ENCODE measurements around the gene B3GLCT.

B3GLCT gene

DNA sequence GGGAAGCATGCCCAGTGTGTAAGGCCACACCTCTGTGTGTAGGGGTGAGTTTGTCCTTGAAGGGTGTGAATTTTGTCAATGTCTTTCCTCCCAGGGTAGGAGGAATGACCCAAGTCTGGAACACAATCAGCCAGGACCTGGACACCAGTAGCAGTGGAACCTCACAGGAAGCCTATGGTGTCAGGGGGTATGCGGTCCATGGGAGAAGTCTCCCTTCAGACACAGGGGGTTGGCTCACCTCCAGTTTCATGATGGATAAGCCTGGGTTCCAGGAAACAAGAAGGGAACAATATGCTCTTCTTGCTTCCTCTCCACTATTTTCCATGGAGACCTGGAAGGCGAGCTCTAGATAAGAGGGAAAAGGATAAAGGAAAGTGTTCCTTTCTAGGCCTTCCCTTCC lies 23.9 kb downstream of the B3GLCT start:
- no peak for DNase-seq (ENCODE audit: low read depth, low spot score)

DNA sequence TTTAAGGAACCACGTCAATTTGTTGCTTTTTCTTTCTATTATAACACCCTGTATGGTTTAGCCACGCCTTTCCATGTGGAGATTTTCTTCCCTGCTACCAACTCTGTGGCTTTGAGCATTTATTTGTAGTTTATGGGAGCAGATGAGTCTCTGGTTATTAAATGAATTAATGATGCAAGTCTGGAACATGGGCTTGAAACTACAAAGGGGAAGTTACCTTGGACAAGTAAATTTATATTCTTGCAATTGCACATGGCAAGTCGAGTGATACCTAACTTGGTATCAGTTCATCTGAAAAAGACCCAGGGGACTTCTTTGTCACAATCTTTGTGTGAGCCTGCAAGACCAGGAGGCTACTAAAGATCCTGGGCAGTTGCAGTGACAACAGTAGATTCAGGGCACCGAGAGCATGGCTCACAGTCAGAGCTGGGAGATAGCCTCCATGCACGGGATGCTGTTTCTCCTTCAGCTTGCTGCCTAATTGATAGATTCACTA lies 24.4 kb downstream of the B3GLCT start:
- DNase-seq (ENCODE audit: low read depth, low spot score), result no peak

DNA sequence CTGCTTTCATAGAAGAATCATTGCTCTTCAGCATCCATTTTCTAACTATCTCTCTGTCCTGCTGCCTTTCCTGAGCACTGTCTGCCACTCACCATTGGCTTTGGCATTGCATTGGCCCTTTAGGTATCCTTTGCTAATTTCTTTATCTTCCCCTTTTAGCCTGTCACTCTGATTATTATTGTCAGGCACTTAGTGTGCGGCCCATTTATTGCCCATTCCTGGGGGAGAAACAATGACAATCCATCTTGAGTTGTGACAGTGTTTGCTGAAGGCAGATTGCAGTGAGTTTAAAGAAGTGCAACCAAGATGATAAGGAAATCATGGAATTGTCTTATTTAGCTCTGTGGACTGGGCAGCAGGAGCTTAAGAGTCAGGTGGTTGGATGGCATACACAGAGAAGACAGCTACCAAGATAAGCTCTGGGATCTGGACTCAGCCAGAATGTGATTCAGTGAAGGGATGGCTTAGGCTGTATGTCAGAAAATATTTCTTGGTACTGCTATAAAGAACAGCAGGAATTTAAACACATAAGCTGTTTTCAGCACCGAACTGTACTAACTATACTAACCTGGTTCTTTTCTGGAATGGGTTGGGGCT lies 25.3 kb downstream of the B3GLCT start:
- no peak for DNase-seq (ENCODE audit: low read depth, low spot score)

DNA sequence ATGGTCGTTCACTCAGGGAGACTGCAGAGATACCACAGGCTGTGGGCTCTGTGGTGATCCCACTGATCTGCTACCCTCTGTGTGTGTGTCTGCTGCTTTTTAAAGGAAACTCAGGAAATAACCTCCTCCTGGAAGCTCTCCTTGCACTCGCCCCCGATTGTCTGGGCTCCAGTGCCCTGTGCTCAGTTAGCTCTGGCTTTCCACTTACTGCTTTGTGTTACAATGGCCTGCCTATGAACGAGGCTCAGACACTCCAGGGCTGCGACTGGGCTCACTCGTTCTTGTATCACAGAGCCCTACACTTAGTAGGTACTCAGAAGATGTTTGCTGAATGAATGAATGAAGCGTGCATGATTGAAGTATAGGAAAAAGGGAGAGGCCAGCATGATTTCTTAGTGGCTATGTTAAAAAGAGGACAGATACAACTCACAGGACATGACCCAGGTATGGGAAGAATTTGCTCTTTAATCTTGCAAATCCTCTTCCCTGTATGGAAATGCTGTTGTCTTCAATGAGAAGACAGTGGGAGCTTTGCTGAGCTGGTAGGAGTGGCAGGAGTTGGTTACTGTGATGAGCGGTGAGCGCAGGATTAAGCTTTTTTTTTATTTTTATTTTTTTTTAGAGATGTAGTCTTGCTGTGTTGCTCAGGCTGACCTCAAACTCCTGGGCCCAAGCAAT lies 26.4 kb downstream of the B3GLCT start:
- DNase-seq (ENCODE audit: low read depth, low spot score), result no peak

DNA sequence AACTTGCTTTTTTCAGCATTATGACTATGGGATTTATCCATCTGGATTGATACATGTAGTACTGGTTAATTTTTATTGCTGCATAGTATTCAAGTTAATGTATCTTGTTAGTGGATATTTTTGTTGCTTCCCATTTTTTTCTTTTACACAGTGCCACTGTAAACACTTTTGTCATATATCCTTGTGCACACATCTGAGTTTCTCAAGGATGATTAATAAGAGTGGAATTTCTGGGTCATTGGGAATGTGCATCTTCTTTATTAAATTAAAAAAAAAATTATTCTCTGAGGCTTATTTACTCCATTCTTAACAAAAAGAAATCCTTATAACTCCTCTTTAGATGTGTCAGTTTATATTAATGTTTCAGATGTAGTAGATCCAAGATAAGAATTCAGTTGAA lies 27.3 kb downstream of the B3GLCT start:
- no peak for DNase-seq (ENCODE audit: low read depth, low spot score)

DNA sequence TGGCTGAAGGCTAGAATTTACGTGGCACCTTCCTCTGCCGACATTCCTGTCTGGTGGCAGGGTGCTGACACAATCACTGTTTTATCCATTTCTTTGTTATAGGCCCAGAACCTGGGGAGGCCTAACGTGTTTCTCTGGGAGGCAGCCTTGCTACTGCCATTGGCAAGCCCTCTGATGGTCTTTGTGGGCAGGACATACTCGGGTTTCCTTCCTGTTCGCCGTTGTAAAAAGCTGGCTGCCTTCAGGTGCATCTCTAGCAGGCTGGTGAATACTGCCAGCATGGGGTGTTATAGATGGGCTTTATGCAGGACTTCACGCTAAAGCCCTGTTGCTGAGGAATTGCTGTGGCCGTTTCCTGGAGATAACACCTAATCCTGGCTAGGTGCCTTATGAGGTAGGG lies 28.1 kb downstream of the B3GLCT start:
- no peak for DNase-seq (ENCODE audit: low read depth, low spot score)

DNA sequence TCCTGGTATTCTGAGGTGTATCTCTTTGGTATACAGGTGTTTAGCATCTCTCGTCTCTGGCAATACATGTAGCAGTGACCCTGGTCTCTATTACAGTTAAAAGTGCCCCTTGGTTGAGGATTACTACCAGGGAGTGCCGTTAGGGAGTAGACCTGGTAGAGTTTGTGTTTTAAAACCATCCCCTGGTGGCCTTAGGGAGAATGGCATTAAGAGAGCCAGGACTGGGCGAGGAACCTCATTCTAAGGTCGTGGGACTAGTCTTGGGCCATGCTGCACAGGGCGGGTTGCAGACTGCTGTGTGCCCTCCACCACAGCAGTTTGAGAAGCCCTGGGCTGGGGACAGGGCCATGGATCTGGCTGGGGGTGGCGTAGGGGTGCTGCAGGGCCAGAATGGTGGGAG lies 35.0 kb downstream of the B3GLCT start:
- peak; percentile 8 for DNase-seq (ENCODE audit: low read depth, low spot score)

DNA sequence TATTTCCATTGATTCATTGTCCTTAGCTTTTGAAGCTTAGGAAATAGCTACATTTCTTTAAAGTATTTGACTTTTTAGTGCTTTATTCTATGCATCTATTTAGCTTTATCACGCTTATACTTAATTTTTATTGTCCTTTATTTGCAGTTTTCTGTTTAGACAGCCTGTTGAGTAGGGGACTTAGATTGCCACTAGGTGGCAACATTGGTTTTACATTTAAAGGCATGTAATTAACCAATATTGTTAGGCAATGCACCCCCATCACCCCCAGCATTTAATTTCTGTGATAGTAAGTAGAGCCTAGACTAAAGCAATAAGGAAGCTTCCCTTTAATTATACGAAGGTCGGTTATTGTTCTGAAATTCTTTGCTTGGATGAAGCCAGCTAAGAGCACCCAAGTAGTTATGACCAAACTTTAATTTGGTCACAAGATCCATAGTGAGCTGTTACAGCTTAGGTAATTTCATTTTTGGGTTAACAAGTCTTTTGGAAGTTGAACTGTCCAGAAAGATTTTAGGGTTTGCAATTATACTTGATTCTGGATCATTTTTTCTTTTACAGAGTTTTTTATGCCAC lies 36.5 kb downstream of the B3GLCT start:
- peak; percentile 62 for DNase-seq (ENCODE audit: low read depth, low spot score)

DNA sequence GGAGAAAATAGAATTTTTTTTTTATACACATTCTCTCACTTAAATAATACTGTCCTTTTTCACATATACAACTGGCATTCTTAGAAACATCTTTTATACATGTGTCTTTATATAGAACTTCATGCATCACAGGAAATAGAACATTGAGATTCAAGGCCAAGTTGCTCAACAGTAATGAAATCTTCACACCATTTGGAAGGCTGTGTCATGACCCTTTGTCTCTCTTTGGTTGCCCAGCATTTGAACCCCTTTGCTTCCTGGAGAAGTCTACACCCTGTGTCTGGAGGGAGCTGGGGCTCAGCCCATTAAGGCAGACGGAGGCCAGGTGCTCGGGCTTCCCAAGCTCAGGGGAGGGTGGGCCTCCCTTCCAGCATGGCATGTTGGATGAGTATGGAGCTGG lies 41.1 kb downstream of the B3GLCT start:
- DNase-seq (ENCODE audit: low read depth, low spot score), result no peak

DNA sequence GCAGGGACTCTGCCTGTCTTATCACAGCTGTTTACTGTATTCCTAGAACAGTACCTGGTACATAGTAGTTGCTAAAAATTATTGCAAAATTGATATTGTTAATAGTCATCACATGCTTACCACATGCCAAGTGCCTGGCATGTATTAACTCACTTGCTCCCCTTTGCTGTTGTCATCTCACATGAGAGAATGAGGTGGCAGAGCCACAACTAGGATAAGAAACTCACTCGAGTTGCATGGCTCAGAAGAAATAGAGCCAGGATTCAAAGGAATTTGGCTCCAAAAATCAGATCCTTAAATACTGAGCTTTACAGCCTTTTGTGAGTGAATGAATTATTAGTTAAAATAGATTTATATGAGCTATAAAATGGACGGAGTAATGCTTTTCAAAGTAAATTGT lies 42.6 kb downstream of the B3GLCT start:
- DNase-seq (ENCODE audit: low read depth, low spot score), result no peak

DNA sequence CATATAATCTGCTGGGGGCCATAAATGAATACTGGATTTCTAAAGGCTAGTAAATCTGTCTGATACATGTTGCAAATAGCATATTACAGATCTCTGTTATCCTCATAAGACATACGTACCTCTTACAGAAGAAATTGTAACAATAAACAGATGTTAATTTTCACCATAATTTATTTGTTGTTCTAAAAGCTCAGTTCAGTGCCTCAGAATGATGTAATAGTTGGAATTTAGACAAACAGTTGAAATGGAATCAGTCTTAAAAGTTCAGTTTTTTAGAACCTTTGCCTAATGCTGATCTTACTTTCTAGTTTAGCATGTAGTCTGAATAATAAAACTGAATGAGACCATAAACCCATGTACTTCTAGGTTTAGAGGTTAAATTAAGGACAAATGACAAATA lies 43.1 kb downstream of the B3GLCT start:
- no peak for DNase-seq (ENCODE audit: low read depth, low spot score)

DNA sequence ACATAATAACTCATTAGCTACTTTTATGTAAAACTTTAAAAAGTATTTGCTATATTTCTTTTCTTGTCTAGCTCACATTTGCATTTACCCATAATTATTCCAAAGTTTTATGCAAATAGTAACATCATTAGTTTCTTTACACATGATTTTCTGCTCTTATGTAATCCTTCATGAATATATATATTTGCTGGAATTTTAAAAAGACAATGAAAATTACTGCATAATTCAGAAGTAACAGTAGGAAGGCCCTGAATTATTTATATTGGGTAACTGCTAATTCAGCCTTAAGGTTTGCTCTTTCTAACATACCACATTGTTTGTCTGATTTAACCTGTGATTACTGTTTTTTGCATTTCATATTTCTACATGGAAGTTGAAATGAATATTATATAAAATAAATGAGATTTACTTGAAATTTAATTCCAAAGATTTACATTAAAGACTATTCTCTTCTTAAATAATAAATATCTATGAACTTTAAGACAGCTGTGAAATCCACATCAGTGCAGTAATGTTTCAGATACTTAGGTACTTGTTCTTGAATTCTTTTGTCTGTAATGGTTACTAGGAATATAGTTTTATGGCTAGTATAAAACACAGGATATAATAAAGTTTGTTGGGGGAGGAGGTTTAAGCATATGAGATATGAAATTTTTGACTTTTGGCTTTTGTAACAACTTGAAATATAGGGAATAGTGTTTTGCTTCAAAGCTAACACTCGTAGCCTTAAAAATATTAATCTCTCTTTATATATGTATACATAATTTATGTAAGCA lies 46.0 kb downstream of the B3GLCT start:
- DNase-seq (ENCODE audit: low read depth, low spot score), result no peak

DNA sequence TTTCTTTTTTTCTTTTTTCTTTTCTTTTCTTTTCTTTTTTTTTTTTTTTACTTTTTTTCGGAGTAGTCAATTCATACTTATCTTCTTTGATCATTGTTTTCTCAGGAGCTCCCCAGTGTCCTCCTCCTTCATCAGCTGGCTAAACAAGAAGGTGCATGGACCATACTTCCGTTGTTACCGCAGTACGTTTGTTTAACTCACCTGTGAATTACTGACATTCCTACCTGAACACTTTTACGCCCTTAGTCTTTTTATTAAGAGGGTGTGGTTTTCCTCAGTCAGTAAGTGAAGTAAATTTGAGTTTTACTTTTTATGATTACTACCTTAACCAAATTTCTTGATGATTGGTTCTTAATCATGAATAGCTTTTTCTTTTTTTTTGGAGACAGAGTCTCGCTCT lies 47.1 kb downstream of the B3GLCT start:
- no peak for DNase-seq (ENCODE audit: low read depth, low spot score)

DNA sequence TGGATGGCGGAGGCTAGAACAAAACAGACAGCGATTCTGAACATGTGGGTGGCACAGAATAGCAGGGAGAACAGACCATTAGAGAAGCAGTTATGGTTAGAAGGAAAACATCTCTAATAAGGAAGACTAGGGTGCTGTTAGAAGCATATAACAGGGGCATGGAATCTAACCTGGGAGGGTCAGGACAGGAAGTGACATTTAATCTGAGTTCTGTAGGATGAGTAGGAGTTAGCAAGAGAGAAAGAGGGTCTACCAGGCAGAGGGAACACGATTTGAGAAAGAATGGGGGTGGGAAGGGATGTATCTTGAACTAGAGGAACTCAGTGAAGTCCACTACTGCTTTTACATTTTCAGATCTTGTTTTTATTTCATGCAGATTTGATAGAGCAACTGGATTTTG lies 48.6 kb downstream of the B3GLCT start:
- DNase-seq (ENCODE audit: low read depth, low spot score), result no peak

DNA sequence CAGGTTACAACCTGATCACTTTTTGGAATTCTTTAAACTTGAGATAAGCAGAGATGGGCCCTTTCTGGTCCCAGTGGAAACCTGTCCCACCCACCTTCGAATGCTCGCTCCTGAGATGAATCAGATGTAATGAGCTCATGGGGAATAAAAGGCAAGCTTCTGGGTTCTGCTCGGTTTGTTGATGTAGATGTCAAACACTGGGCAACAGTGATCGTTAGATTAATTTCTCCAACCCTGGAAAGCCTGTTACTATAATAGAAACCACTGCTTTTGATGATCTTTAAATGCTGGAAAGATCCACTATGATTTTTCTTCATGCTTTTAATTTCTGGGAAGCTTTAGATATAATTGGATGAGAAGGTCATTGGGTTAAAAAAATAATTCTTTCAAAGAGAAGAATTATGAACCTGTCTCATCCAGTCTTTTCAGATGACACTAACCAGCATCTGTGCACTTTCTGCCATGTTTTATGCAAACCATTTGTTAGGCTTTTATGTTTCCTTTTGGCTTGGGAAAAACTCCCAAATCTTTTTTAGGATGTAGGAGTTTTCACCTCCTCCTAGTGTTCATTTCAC lies 49.3 kb downstream of the B3GLCT start:
- no peak for DNase-seq (ENCODE audit: low read depth, low spot score)

DNA sequence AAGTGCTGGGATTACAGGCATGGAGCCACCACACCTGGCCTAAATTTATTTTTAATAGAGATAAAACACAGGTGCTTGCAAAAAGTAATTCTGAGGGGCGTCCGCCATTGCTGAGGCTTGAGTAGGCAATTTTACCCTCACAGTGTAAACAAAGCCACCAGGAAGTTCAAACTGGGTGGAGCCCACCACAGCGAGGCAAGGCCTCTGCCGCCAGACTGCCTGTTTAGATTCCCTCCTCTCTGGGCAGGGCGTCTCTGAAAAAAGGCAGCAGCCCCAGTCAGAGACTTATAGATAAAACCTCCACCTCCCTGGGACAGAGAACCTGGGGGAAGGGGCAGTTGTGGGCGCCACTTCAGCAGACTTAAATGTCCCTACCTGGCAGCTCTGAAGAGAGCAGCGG lies 50.7 kb downstream of the B3GLCT start:
- DNase-seq (ENCODE audit: low read depth, low spot score), result no peak

DNA sequence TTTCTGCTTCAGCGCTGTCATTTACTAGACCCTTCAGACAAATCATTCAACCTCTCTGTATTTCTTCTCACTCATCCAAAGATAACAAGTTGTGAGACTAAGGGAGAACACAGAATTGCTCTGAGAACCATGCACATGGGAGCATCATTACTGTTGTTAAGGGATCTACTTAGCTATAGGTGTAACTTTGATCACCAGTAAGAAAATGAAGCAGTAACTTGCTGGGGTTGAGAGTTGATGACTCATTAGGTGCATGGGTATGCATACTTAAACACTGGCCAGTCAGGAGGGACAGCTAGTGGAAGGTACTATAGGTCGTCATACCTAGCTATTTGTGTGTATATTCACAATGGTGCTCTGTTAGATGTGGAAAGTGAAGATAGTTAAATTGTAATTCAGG lies 61.5 kb downstream of the B3GLCT start:
- peak; percentile 62 for DNase-seq (ENCODE audit: low read depth, low spot score)

DNA sequence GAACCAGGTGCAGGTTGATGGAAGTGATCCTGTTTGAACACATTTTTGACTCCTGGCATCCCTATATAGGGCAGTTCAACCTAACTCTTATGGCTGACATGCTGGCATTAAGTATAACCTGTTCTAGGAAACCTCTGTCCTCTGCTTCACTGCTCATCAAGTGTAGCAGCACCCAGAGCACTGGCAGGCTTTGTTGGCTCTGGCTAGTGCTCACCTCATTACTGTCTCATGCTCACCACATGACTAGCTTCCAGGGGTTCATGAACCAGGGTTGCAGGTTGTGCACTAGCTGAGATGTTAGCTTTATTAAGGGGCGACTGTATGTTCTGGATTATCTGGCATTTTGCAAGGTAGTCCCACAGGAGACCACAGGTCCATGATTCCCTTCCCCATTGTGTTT lies 63.6 kb downstream of the B3GLCT start:
- DNase-seq (ENCODE audit: low read depth, low spot score), result no peak

DNA sequence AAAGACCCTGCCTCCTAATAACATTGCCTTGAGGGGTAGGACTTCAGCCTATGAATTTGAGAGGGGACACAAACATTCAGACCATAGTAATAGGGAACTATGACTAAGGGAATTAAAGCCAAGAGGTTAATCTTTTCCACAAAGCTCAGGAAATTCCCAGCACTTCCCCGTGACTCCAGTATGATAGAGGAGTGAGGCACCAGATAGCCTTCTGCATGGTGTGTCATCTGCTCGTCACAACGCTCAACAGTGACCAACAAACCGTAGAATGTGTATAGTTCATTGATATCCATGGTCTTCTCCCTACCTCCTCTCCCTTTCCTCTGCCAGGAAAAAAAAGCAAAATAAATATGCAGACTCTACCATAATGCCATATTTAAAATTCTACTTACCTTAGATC lies 64.4 kb downstream of the B3GLCT start:
- no peak for DNase-seq (ENCODE audit: low read depth, low spot score)

DNA sequence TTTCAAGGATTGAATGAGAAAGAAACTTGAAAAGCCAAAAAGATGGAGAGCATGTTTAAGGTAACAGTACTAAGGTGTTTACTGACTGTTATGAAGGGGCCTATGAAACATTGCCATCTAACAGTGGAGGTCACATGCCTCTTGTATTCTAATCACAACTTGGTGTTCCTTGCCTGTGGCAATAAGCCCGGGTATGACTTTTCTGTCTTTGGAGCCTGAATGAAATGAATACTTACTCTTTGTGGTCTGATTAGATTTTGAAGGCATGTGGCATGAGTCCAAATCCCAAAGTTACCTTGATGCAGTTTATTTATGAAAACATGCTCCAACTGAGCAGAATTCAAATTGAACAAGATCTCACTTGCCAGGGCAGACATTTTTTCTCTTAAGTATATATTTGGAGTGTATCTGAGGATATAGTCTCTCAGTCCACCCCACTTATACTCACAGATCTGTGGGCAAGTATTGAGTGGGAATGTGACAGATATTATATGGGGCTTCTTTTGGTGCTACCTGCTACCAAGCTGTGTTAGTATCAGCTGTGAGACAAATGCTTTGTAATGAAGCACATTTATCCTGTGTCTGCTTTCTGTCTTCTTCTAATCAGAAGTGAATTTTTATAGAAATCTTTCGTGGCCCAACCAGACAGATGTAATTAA lies 67.5 kb downstream of the B3GLCT start:
- DNase-seq (ENCODE audit: low read depth, low spot score), result peak; percentile 84

DNA sequence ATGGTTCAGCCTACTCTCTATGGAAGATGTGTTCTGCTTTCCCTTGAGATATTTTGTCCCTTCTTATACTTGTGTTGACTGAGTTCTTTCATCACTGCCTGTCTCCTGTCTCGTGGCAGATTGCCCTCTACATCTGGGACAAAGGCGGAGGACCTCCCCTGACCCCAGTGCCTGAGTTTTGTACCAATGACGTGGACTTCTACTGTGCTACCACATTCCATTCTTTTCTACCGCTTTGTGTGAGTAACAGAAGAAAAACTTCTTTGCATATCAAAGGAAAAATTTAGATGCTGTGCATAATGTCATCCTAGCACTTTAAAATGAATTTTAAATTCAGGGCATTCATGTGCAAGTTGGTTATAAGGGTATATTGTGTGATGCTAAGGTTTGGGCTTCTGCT lies 74.6 kb downstream of the B3GLCT start:
- DNase-seq (ENCODE audit: low read depth, low spot score), result peak; percentile 91

DNA sequence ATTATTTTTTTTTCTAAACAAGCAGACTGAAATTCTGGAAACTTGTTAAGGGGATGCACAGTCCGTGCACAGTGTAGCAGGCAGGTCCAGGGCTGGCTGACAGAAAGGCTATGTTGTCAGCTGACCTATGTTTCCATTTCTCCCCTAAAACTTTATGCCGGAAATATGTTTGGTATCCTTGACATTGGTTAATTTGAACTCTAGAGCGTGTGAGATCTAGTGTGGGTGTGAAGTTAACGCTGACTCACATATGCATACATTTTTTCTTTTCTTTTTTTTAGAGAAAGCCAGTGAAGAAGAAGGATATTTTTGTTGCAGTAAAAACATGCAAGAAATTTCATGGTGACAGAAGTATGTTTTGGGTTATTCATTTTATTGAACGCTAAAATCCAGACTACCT lies 76.6 kb downstream of the B3GLCT start:
- DNase-seq (ENCODE audit: low read depth, low spot score), result peak; percentile 66
